ENCODE data around the gene ARID3A. TPM values are rescaled to one million over a fixed set of nuclear protein-coding genes. Genes with fewer than 3 reads are reported as not detected.

ARID3A gene
- total and polyA plus RNA-seq, 12 donors = 1.6 to 10.2 (median 7.4) TPM

GRCh38 chr19:903266-903797 is 22.5 kb upstream of the ARID3A start:
- Histone ChIP-seq H3K27ac (no peak overlapping the region), H3K36me3 (replicated peaks in 1 of 2) (no peaks in the 10 kb centered on the region), H3K4me1 (replicated peaks in 1 of 2) (peaks cover 3 to 6% of the 10 kb centered on the region in 2 donors), H3K4me3 (no peak overlapping the region), H3K27me3 (no peaks in the 10 kb centered on the region), H3K9me3 (replicated peaks in 1 of 3) (no peaks in the 10 kb centered on the region)
- intact Hi-C loops (cut with DNase I) = no loop called here
- no peak for TF ChIP-seq CTCF (IDR thresholded peaks at IDR 0.05)
- no peak for TF ChIP-seq POLR2A (IDR thresholded peaks at IDR 0.05)
- DNase-seq = no peak
- WGBS, 4 donors = 66 to 76% (median 74%) methylated on average over 26 to 32 of the region's 32 CpGs

- no peaks in the 10 kb centered on the region for H3K27me3 ChIP-seq
- intact Hi-C loops (cut with DNase I) = no loop called here
- H3K9me3 ChIP-seq (replicated peaks in 1 of 3) = no peaks in the 10 kb centered on the region
- H3K4me1 ChIP-seq (replicated peaks in 1 of 2) = peaks cover 3 to 10% of the 10 kb centered on the region in 2 donors
- DNase-seq = no peak
- H3K27ac ChIP-seq = no peak overlapping the region
- H3K36me3 ChIP-seq (replicated peaks in 1 of 2) = no peaks in the 10 kb centered on the region
- TF ChIP-seq POLR2A (IDR thresholded peaks at IDR 0.05) (no peak), CTCF (IDR thresholded peaks at IDR 0.05) (no peak)
- H3K4me3 ChIP-seq = no peak overlapping the region
- 93 to 95% (median 93%) methylated on average over 8 of the region's 8 CpGs for WGBS, 4 donors
Measured at GRCh38 chr19:904545-904944, 21.3 kb upstream of the ARID3A start.

- Histone ChIP-seq H3K9me3 (replicated peaks in 1 of 3) (no peaks in the 10 kb centered on the region), H3K27ac (no peak overlapping the region), H3K36me3 (replicated peaks in 1 of 2) (no peaks in the 10 kb centered on the region), H3K27me3 (no peaks in the 10 kb centered on the region), H3K4me3 (no peak overlapping the region), H3K4me1 (replicated peaks in 1 of 2) (peaks cover 3 to 10% of the 10 kb centered on the region in 2 donors)
- TF ChIP-seq POLR2A (IDR thresholded peaks at IDR 0.05) (no peak), CTCF (IDR thresholded peaks at IDR 0.05) (no peak)
- intact Hi-C loops (cut with DNase I) = no loop called here
- 93 to 98% (median 97%) methylated on average over 5 to 7 of the region's 7 CpGs for WGBS, 4 donors
- DNase-seq = no peak
Measured at GRCh38 chr19:906480-906879, 19.4 kb upstream of the ARID3A start.

- Histone ChIP-seq H3K4me1 (replicated peaks in 1 of 2) (peaks cover 3 to 12% of the 10 kb centered on the region in 2 donors), H3K27ac (no peak overlapping the region), H3K27me3 (no peaks in the 10 kb centered on the region), H3K36me3 (replicated peaks in 1 of 2) (no peaks in the 10 kb centered on the region), H3K4me3 (no peak overlapping the region), H3K9me3 (replicated peaks in 1 of 3) (no peaks in the 10 kb centered on the region)
- TF ChIP-seq POLR2A (IDR thresholded peaks at IDR 0.05) = no peak
- no peak for TF ChIP-seq CTCF (IDR thresholded peaks at IDR 0.05)
- WGBS, 4 donors = 72 to 100% (median 74%) methylated on average over 1 to 14 of the region's 14 CpGs
- no peak for DNase-seq
- intact Hi-C loops (cut with DNase I) = no loop called here
Measured at GRCh38 chr19:907183-907853, 18.5 kb upstream of the ARID3A start.
